Activated CD4-positive, alpha-beta T cell treated with anti-CD3 and anti-CD28 coated beads for 1 hour (primary cell): ENCODE results near the gene FILIP1.

Source experiments
- DNase-seq: peaks from one replicate; pipeline ENCODE4 v3.0.0-alpha.2; 2020

Gene FILIP1, protein sequence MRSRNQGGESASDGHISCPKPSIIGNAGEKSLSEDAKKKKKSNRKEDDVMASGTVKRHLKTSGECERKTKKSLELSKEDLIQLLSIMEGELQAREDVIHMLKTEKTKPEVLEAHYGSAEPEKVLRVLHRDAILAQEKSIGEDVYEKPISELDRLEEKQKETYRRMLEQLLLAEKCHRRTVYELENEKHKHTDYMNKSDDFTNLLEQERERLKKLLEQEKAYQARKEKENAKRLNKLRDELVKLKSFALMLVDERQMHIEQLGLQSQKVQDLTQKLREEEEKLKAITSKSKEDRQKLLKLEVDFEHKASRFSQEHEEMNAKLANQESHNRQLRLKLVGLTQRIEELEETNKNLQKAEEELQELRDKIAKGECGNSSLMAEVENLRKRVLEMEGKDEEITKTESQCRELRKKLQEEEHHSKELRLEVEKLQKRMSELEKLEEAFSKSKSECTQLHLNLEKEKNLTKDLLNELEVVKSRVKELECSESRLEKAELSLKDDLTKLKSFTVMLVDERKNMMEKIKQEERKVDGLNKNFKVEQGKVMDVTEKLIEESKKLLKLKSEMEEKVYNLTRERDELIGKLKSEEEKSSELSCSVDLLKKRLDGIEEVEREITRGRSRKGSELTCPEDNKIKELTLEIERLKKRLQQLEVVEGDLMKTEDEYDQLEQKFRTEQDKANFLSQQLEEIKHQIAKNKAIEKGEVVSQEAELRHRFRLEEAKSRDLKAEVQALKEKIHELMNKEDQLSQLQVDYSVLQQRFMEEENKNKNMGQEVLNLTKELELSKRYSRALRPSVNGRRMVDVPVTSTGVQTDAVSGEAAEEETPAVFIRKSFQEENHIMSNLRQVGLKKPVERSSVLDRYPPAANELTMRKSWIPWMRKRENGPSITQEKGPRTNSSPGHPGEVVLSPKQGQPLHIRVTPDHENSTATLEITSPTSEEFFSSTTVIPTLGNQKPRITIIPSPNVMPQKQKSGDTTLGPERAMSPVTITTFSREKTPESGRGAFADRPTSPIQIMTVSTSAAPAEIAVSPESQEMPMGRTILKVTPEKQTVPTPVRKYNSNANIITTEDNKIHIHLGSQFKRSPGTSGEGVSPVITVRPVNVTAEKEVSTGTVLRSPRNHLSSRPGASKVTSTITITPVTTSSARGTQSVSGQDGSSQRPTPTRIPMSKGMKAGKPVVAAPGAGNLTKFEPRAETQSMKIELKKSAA (N-terminal part only)

GRCh38 chr6:75493400-75494064 lies at the start of gene FILIP1:
TSS of gene FILIP1 (minus strand) at chr6:75493800. CDS start at chr6:75414972, 78,828 bp downstream.
- no peak for DNase-seq

GRCh38 chr6:75543311-75543710 lies 49.7 kb upstream of the FILIP1 start:
- DNase-seq = no peak

GRCh38 chr6:75539136-75539535 lies 45.5 kb upstream of the FILIP1 start:
- no peak for DNase-seq

GRCh38 chr6:75532521-75532920 lies 38.9 kb upstream of the FILIP1 start:
- no peak for DNase-seq

DNA sequence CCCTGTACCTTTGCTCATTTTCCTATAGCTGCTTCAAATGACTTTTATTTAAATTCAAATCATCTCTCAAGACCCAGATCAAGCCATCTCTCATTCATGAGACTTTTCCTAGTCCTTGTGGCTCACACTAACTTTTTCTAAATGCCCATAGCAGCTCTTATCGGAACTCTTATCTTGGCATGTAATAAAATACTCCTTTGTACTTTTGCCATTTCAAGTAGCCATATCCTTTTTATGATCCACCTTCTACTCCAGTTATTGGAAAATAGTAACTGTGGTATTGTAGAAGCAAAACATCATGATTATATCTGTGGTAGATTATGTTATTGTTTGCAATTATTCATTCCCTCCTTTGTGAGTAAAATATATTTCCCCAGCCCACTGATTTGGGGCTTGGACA lies 37.6 kb upstream of the FILIP1 start:
- DNase-seq = no peak

- DNase-seq = no peak
Measured at GRCh38 chr6:75530696-75531095, 37.1 kb upstream of the FILIP1 start.

GRCh38 chr6:75528423-75528822 lies 34.8 kb upstream of the FILIP1 start:
- no peak for DNase-seq

GRCh38 chr6:75526502-75527127 lies 33.0 kb upstream of the FILIP1 start:
- DNase-seq = peak; percentile 19

DNA sequence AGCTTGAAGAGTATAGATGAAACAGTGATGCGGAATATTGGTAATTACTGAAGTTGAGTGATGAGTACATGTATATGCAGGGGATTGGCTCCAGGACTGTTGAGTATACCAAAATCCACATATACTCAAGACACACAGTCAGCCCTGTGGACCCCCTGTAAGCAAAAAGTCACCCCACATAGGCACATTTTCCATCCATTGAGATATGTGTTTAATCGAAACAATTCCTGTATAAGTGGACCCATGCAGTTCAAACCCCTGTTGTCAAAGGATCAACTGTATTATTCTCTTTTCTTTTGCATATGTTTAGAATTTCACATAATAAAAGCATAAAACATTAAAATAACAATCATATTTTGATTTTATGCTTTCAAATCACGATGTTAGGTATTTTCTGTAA lies 32.1 kb upstream of the FILIP1 start:
- DNase-seq = no peak

- DNase-seq = no peak
Measured at GRCh38 chr6:75524322-75524972, 30.8 kb upstream of the FILIP1 start.

GRCh38 chr6:75516757-75517156 lies 23.2 kb upstream of the FILIP1 start:
- DNase-seq = no peak

DNA sequence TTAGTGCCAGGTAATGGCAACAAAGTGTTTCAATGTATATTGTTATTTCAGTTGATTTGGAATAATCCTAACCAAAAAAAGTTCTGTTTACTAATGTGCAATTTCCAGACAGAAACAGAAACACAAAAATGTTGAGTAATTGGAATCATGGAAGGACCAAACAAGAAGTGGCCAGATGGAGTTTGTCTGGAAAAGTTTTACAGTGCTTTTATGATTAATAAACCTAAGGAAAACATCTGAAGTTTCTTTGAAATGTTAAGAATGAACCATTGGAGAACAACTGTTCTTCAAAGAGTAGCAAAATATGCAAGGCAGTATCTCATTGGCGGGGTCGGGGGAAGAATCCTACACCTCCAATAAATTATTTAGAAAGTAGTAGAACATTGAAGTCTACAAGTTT lies 19.0 kb upstream of the FILIP1 start:
- DNase-seq = no peak

- no peak for DNase-seq
Measured at GRCh38 chr6:75505424-75505823, 11.8 kb upstream of the FILIP1 start.

- no peak for DNase-seq
Measured at GRCh38 chr6:75504465-75505222, 11.0 kb upstream of the FILIP1 start.

- no peak for DNase-seq
Measured at GRCh38 chr6:75503291-75503690, 9.7 kb upstream of the FILIP1 start.

GRCh38 chr6:75502884-75503283 lies 9.3 kb upstream of the FILIP1 start:
- DNase-seq = no peak

DNA sequence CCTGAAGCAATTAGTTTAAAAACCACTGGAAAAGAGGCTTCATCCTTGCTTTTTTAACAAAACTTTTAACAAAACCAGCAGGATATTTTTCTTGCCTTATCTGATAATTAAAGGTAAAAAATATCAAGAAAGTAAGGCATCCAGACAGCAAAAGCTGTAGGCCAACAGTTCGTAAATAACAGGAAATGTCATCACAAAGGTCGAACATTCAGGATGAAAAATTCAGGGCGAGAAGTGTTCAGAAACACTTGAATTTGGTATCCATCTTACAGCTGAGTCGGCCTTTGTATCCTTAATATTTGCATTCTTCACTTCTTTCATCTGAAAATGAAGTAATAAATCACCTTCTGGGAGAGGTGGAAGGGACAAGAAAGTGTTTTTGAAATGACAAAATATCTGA lies 8.2 kb upstream of the FILIP1 start:
- DNase-seq = no peak

DNA sequence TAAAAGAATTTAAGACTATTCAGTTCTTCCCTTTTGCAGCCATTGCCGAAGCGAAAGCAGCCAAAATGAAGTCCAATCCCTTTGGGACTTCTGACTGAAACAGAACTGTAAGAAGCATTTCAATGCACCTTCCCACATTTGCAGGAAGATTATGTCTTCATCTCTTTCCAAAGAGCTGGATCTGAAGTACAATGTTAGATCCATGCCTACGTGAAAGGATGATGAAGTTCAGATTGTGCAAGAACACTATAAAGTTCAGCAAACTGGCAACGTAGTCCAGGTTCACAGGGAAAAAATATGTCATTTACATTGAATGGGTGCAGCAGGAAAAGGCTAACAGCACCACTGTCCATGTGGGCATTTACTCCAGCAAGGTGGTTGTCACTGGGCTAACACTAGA lies 6.0 kb upstream of the FILIP1 start:
- DNase-seq = no peak

DNA sequence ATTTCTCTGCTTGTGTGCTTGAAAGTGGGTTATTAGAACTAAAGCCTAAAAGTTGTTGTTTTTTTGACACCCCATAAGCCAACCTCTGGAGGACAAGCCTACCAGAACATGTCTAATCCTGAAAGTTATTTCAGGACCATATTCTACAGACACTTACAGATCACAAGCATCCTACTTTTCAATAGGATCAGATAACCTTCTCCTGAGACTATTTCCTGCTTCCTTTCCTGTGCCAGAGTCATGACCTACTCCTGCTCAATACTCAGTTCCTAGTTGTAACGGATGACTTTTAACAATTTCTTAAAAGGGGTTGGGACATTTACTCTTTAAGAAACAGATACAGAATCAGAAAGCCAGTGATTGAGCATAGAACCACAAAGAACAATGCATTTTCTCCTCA lies 5.3 kb upstream of the FILIP1 start:
- DNase-seq = no peak

- no peak for DNase-seq
Measured at GRCh38 chr6:75497994-75498393, 4.4 kb upstream of the FILIP1 start.

GRCh38 chr6:75495011-75495410 lies 1.4 kb upstream of the FILIP1 start:
- no peak for DNase-seq
